Coronary artery (tissue), 2 donors: ENCODE data around the gene UNC93A.

Source experiments
- DNase-seq: peaks from one replicate; pipeline ENCODE4 v3.0.0-alpha.2; 2017; ENCODE audit warnings: low spot score
- H3K27ac ChIP-seq, 2 donors: fragments of 200-600 bp; sonication (generic); one replicate each; pipeline ENCODE4 v1.5.1; 2016 to 2019
- H3K4me3 ChIP-seq: fragments of 200-600 bp; sonication (generic); 2 replicates; pipeline ENCODE4 v1.5.1; 2016; ENCODE audit warnings: mild to moderate bottlenecking, moderate library complexity
- CTCF ChIP-seq: fragments of 200-600 bp; sonication (generic); IDR thresholded peaks from one replicate; pipeline ENCODE4 v1.5.1; 2019; ENCODE audit warnings: antibody characterized with exemption

The UNC93A gene

GRCh38 chr6:167298127-167298526 is 7.0 kb downstream of the UNC93A start:
- no peak for DNase-seq
- Histone ChIP-seq H3K4me3 (no peak overlapping the region), H3K27ac (no peak overlapping the region)
- no peak for TF ChIP-seq CTCF

GRCh38 chr6:167299641-167300308 is 8.7 kb downstream of the UNC93A start:
- no peak for DNase-seq
- no peak for TF ChIP-seq CTCF
- Histone ChIP-seq H3K4me3 (no peak overlapping the region), H3K27ac (no peak overlapping the region)

- TF ChIP-seq CTCF, result no peak
- Histone ChIP-seq H3K4me3 (no peak overlapping the region), H3K27ac (no peak overlapping the region)
- DNase-seq, result no peak
Measured at GRCh38 chr6:167300902-167301777, 10.0 kb downstream of the UNC93A start.

GRCh38 chr6:167302074-167302473 is 11.0 kb downstream of the UNC93A start:
- TF ChIP-seq CTCF, result no peak

GRCh38 chr6:167302796-167303195 is 11.7 kb downstream of the UNC93A start:
- DNase-seq, result peak; percentile 26
- Histone ChIP-seq H3K4me3 (no peak overlapping the region), H3K27ac (no peak overlapping the region)
- TF ChIP-seq CTCF, result no peak

More at GRCh38 chr6:167302074-167302473, 11.0 kb downstream of the UNC93A start:
- Histone ChIP-seq H3K27ac (no peak overlapping the region), H3K4me3 (no peak overlapping the region)
- DNase-seq, result no peak

GRCh38 chr6:167303675-167304625 is 12.8 kb downstream of the UNC93A start:
- TF ChIP-seq CTCF, result no peak
- Histone ChIP-seq H3K27ac (no peak overlapping the region), H3K4me3 (no peak overlapping the region)
- no peak for DNase-seq
